Hepatocyte (in vitro differentiated cells): ENCODE data around the gene TMEM92. TPM values are rescaled to one million over a fixed set of nuclear protein-coding genes. Genes with fewer than 3 reads are reported as not detected.

Source experiments
- DNase-seq: peaks from one replicate; pipeline ENCODE4 v3.0.0-alpha.2; 2016; ENCODE audit warnings: low spot score
- H2AFZ ChIP-seq: fragments of 200-600 bp; sonication (generic); 2 replicates; pipeline ENCODE4 v1.6.0; 2016; ENCODE audit warnings: antibody characterized with exemption, mild to moderate bottlenecking
- H3K27ac ChIP-seq: fragments of 200-600 bp; sonication (generic); 2 replicates; pipeline ENCODE4 v1.5.1; 2016; ENCODE audit warnings: mild to moderate bottlenecking
- H3K27me3 ChIP-seq: fragments of 200-600 bp; sonication (generic); 2 replicates; pipeline ENCODE4 v1.6.1; 2016
- H3K36me3 ChIP-seq: fragments of 200-600 bp; sonication (generic); replicated peaks from 2 replicates; pipeline ENCODE4 v1.5.1; 2016; ENCODE audit warnings: low read depth; ENCODE audit not compliant: insufficient read depth
- H3K4me1 ChIP-seq: fragments of 200-600 bp; sonication (generic); 2 replicates; pipeline ENCODE4 v1.5.1; 2016; ENCODE audit warnings: mild to moderate bottlenecking, moderate library complexity; ENCODE audit not compliant: insufficient read depth
- H3K4me2 ChIP-seq: fragments of 200-600 bp; sonication (generic); 2 replicates; pipeline ENCODE4 v1.6.0; 2016
- H3K4me3 ChIP-seq: fragments of 200-600 bp; sonication (generic); 2 replicates; pipeline ENCODE4 v1.5.1; 2016; ENCODE audit warnings: mild to moderate bottlenecking
- H3K79me2 ChIP-seq: fragments of 200-600 bp; sonication (generic); 2 replicates; pipeline ENCODE4 v1.6.0; 2017; ENCODE audit warnings: mild to moderate bottlenecking
- H3K9me2 ChIP-seq: fragments of 200-600 bp; sonication (generic); replicated peaks from 2 replicates; pipeline ENCODE4 v1.6.0; 2017; ENCODE audit warnings: mild to moderate bottlenecking; ENCODE audit not compliant: insufficient read depth
- H3K9me3 ChIP-seq: fragments of 200-600 bp; sonication (generic); 2 replicates; pipeline ENCODE4 v1.5.1; 2016; ENCODE audit warnings: low read depth, mild to moderate bottlenecking
- H4K20me1 ChIP-seq: fragments of 200-600 bp; sonication (generic); 2 replicates; pipeline ENCODE4 v1.6.0; 2016; ENCODE audit warnings: mild to moderate bottlenecking; ENCODE audit not compliant: insufficient read depth, poor library complexity, severe bottlenecking
- CTCF ChIP-seq: fragments of 200-600 bp; sonication (generic); IDR thresholded peaks from 2 replicates; pipeline ENCODE4 v1.5.1; 2016; ENCODE audit warnings: antibody characterized with exemption, mild to moderate bottlenecking; ENCODE audit not compliant: poor library complexity
- EZH2 ChIP-seq: fragments of 200-600 bp; sonication (generic); IDR thresholded peaks from 2 replicates; pipeline ENCODE4 v1.6.1; 2016; ENCODE audit warnings: antibody characterized with exemption, mild to moderate bottlenecking, borderline replicate concordance
- EZH2phosphoT487 ChIP-seq: fragments of 200-600 bp; sonication (generic); IDR thresholded peaks from one replicate; pipeline ENCODE4 v1.6.1; 2018; ENCODE audit warnings: antibody characterized with exemption, mild to moderate bottlenecking, low read depth, moderate library complexity; ENCODE audit not compliant: unreplicated experiment, severe bottlenecking
- WGBS: methylation state at CpG from one replicate; pipeline ENCODE4 v1.1.6; 2016; ENCODE audit warnings: low lambda C conversion rate; ENCODE audit errors: missing lambda C conversion rate; 5-methylcytosine and 5-hydroxymethylcytosine counted together
- polyA plus RNA-seq: library from polyadenylated mRNA; unstranded; fragments of >200 nt; fragmentation: Nextera tagmentation; extraction: Ambion mirVana; gene quantifications from 2 replicates; pipeline ENCODE4 v1.2.1, GENCODE V29; 2016
- small RNA-seq: library from RNA; depleted of rRNA; stranded (forward); fragments of <200 nt; gene quantifications from one replicate; pipeline ENCODE3, GENCODE V24; 2014
- total RNA-seq: library from RNA; depleted of rRNA; stranded (reverse); fragments of >200 nt; gene quantifications from 2 replicates; pipeline ENCODE4 v1.2.3, GENCODE V29; 2014

Gene TMEM92
- total and polyA plus RNA-seq, 2 experiments from 2014 or later: 6.9 to 21.7 TPM

GRCh38 chr17:50328363-50329325, 54.4 kb downstream of the TMEM92 start:
- H3K27me3 ChIP-seq: no peaks in the 10 kb centered on the region
- DNase-seq: no peak
- no peak overlapping the region for H2AFZ ChIP-seq
- no peak overlapping the region for H3K4me2 ChIP-seq
- no peak overlapping the region for H3K27ac ChIP-seq
- no peaks in the 10 kb centered on the region for H3K79me2 ChIP-seq
- H3K4me1 ChIP-seq: no peaks in the 10 kb centered on the region
- 69% methylated on average over 21 of the region's 21 CpGs for WGBS
- TF ChIP-seq EZH2 (no peak), EZH2phosphoT487 (no peak), CTCF (no peak)
- H3K9me2 ChIP-seq: no peaks in the 10 kb centered on the region
- no peaks in the 10 kb centered on the region for H3K36me3 ChIP-seq
- H3K9me3 ChIP-seq: no peaks in the 10 kb centered on the region
- no peaks in the 10 kb centered on the region for H4K20me1 ChIP-seq
- H3K4me3 ChIP-seq: no peak overlapping the region

GRCh38 chr17:50329716-50330115, 55.5 kb downstream of the TMEM92 start:
- no peak for DNase-seq
- no peak for TF ChIP-seq CTCF
- no peak for TF ChIP-seq EZH2
- no peak for TF ChIP-seq EZH2phosphoT487
- no peaks in the 10 kb centered on the region for H3K27me3 ChIP-seq
- 96% methylated on average over 3 of the region's 3 CpGs for WGBS
- H3K4me2 ChIP-seq: no peak overlapping the region
- no peaks in the 10 kb centered on the region for H3K9me2 ChIP-seq
- no peaks in the 10 kb centered on the region for H4K20me1 ChIP-seq
- H3K79me2 ChIP-seq: no peaks in the 10 kb centered on the region
- no peak overlapping the region for H3K4me3 ChIP-seq
- no peaks in the 10 kb centered on the region for H3K36me3 ChIP-seq
- no peak overlapping the region for H3K27ac ChIP-seq
- no peaks in the 10 kb centered on the region for H3K9me3 ChIP-seq
- H3K4me1 ChIP-seq: no peaks in the 10 kb centered on the region
- H2AFZ ChIP-seq: no peak overlapping the region

GRCh38 chr17:50330151-50330775, 56.0 kb downstream of the TMEM92 start:
- no peaks in the 10 kb centered on the region for H3K36me3 ChIP-seq
- DNase-seq: no peak
- H3K9me2 ChIP-seq: no peaks in the 10 kb centered on the region
- H3K4me2 ChIP-seq: no peak overlapping the region
- H2AFZ ChIP-seq: no peak overlapping the region
- H3K79me2 ChIP-seq: no peaks in the 10 kb centered on the region
- H3K4me1 ChIP-seq: no peaks in the 10 kb centered on the region
- H3K9me3 ChIP-seq: no peaks in the 10 kb centered on the region
- H3K4me3 ChIP-seq: no peak overlapping the region
- H3K27me3 ChIP-seq: no peaks in the 10 kb centered on the region
- no peak overlapping the region for H3K27ac ChIP-seq
- WGBS: 78% methylated on average over 11 of the region's 11 CpGs
- no peak for TF ChIP-seq EZH2
- no peak for TF ChIP-seq CTCF
- no peak for TF ChIP-seq EZH2phosphoT487
- no peaks in the 10 kb centered on the region for H4K20me1 ChIP-seq

Small RNA genes lying within 50 kb of the gene (small RNA-seq; reads per million reads assigned to genes)
- gene SUMO2P7: not detected

Other genes starting within 250 kb of the TMEM92 start
- gene ITGA3, start 218.4 kb upstream of the TMEM92 start, total RNA-seq: 26.3 and 28.5 TPM in 2 replicates
- gene ITGA3, start 218.4 kb upstream of the TMEM92 start, polyA plus RNA-seq: 32.8 and 43.4 TPM in 2 replicates
- gene PDK2, start 179.1 kb upstream of the TMEM92 start, total RNA-seq: 35.5 and 42.7 TPM in 2 replicates
- gene PDK2, start 179.1 kb upstream of the TMEM92 start, polyA plus RNA-seq: 55.8 and 56.9 TPM in 2 replicates
- gene SAMD14, start 144.3 kb upstream of the TMEM92 start, total RNA-seq: 2.4 and 3.1 TPM in 2 replicates
- 3.1 and 4.2 TPM in 2 replicates for gene SAMD14, start 144.3 kb upstream of the TMEM92 start, polyA plus RNA-seq
- 22.5 and 26.2 TPM in 2 replicates for gene PPP1R9B, start 123.8 kb upstream of the TMEM92 start, total RNA-seq
- 5.1 and 6.7 TPM in 2 replicates for gene PPP1R9B, start 123.8 kb upstream of the TMEM92 start, polyA plus RNA-seq
- 0.37 TPM in 1 of 2 replicates, not detected in the other for gene SGCA, start 108.5 kb upstream of the TMEM92 start, total RNA-seq
- gene SGCA, start 108.5 kb upstream of the TMEM92 start, polyA plus RNA-seq: 0.83 and 2.2 TPM in 2 replicates
- 351 and 1,063 TPM in 2 replicates for gene COL1A1, start 72.8 kb upstream of the TMEM92 start, total RNA-seq
- 5,822 and 6,071 TPM in 2 replicates for gene COL1A1, start 72.8 kb upstream of the TMEM92 start, polyA plus RNA-seq
- 26.8 and 27.4 TPM in 2 replicates for gene XYLT2, start 71.7 kb downstream of the TMEM92 start, total RNA-seq
- gene XYLT2, start 71.7 kb downstream of the TMEM92 start, polyA plus RNA-seq: 18.3 and 19.9 TPM in 2 replicates
- gene MRPL27, start 98.7 kb downstream of the TMEM92 start, total RNA-seq: 83.0 and 98.5 TPM in 2 replicates
- gene MRPL27, start 98.7 kb downstream of the TMEM92 start, polyA plus RNA-seq: 139 TPM in 2 replicates
- gene EME1, start 98.8 kb downstream of the TMEM92 start, total RNA-seq: 1.9 and 2.1 TPM in 2 replicates
- gene EME1, start 98.8 kb downstream of the TMEM92 start, polyA plus RNA-seq: 5.1 and 7.2 TPM in 2 replicates
- gene LRRC59, start 123.1 kb downstream of the TMEM92 start, total RNA-seq: 97.9 and 121 TPM in 2 replicates
- 82.3 and 105 TPM in 2 replicates for gene LRRC59, start 123.1 kb downstream of the TMEM92 start, polyA plus RNA-seq
- gene ACSF2, start 151.8 kb downstream of the TMEM92 start, total RNA-seq: 37.7 and 47.9 TPM in 2 replicates
- gene ACSF2, start 151.8 kb downstream of the TMEM92 start, polyA plus RNA-seq: 39.1 and 43.1 TPM in 2 replicates
- 0.20 and 0.40 TPM in 2 replicates for gene CHAD, start 194.4 kb downstream of the TMEM92 start, total RNA-seq
- gene CHAD, start 194.4 kb downstream of the TMEM92 start, polyA plus RNA-seq: 1.1 and 1.8 TPM in 2 replicates
- gene RSAD1, start 204.4 kb downstream of the TMEM92 start, total RNA-seq: 28.6 and 29.7 TPM in 2 replicates
- 30.4 and 44.2 TPM in 2 replicates for gene RSAD1, start 204.4 kb downstream of the TMEM92 start, polyA plus RNA-seq
- 0.43 TPM in 1 of 2 replicates, not detected in the other for gene MYCBPAP, start 234.0 kb downstream of the TMEM92 start, total RNA-seq
- gene MYCBPAP, start 234.0 kb downstream of the TMEM92 start, polyA plus RNA-seq: 0.70 and 1.2 TPM in 2 replicates